HG03558 (cell line): Measurements from ENCODE around the gene DNAJC15.

Experiments used
- ATAC-seq: cut with Tn5 transposase; IDR thresholded peaks from one replicate; pipeline ENCODE4 v1.9.1; 2021; ENCODE audit warnings: moderate number of reproducible peaks; ENCODE audit not compliant: unreplicated experiment; ENCODE audit errors: extremely low read depth

Gene DNAJC15

DNA sequence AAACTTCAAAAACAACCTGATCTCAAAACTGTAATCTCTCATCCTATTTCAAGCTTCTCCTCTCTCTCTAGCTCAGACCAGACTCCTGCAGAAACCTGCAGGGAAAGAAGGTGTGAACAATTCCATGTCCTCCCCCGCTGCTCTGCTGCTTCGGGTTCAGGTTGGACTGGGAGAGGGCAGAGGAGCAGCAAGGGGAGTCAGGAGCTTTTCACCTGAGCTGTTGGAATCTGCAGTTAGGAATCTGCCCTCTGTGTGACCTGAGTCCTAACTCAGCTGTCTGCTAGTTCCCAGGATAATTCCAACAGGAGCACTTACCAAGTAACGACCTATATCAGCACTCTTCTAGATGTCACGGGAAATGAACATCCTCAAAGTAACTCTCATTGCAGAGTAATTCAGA, 118.3 kb downstream of the DNAJC15 start:
- no peak for ATAC-seq

DNA sequence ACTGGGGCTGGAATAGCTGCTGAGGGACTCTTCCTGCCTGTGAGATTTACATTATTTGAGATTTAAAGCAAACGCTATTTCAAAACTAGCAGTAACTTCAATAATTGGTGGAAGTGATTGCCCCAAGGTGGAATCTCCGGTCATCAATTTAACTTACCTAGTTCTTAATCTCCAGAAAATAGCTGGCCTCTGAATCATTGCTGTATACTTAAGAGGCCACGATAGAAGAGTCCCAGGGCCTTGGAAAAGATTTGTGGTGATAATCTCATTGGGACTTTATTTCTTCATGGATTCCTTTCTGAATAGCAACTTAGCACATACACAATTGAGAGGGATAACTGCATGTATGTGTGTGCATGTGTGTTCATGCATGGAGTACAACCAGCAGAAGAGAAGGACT, 120.2 kb downstream of the DNAJC15 start:
- ATAC-seq, result no peak

DNA sequence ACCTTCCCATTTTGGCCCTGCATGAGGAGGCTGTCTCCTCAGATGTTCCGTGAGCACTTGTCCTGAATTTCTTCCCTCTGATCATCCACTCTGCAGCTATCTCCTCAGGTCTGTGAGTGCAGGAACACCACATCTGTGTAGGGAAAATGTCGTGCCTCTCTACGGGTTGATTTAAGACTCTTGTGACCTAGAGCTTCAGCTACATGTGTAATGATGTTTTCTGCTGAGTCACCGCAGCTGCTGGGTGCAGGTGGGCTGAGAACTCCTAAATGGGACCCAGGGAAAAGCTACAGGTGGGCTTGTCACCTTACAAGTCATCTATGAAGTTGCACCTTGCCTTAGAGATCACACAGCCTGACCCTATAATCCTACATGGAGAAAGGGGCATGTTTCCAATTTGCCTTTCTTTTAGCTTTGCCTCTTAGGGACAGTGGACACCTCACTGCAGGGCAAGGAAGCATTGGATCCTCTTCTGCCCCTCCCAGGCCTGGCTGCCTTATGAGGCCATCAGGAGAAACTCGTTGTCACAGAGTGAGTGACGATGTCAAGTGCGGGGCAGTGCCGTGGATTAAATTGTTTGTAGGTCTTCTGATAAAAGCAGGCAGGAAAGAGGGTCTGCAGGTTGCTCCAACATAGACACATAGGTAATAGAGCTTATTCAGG, 122.3 kb downstream of the DNAJC15 start:
- no peak for ATAC-seq

GRCh38 chr13:43146400-43146799, 123.0 kb downstream of the DNAJC15 start:
- no peak for ATAC-seq

GRCh38 chr13:43150369-43151207, 127.2 kb downstream of the DNAJC15 start:
- no peak for ATAC-seq

DNA sequence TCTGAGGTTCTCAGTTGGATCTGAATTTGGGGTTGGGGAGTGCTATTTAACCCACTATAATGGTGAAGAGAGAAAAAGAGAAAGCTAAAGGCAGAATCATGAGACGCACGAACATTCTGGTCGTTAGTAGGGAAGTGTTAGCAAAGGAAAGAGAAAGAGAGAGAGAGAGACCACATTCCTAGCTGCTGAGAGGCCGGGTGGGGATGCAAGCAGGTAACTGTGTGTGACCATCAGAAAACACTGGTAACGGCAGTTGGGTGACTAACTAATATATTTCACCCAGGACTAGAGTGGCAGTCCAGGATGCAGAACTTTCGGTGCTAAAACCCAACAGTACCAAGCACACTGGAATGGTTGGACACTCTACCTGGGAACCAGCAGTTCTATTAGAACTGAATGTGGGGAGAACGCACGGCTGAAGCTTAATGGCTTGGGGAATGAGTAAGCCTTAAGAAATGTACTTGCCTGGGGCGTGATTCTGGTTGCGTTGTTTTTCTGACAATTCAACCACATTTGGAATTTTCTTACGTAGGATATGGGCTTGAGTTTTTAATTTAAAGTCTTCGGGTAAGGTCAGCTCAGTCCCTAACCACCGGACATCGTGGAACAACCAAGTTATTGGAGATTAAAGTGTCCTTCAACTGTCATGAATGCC, 130.2 kb downstream of the DNAJC15 start:
- ATAC-seq, result no peak

GRCh38 chr13:43154156-43154651, 130.8 kb downstream of the DNAJC15 start:
- ATAC-seq, result no peak

DNA sequence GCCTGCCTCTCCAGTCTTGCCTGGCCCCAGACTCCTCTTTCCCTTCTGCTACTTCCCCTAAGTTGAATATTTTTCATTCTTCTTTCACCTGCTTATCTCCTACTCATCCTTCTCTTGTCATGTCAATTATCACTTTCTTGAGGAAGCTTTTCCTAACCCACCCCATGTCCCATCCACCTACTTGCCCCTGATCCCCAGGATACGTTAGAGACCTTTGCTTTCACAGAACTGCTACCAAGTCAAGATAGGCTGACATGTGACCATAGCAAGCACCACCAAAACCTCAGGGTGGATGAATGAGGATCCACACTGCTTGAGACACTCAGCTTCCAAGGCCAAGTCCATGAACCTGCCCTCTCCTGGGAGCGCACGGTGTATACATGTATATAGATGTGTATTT, 131.5 kb downstream of the DNAJC15 start:
- ATAC-seq, result no peak

DNA sequence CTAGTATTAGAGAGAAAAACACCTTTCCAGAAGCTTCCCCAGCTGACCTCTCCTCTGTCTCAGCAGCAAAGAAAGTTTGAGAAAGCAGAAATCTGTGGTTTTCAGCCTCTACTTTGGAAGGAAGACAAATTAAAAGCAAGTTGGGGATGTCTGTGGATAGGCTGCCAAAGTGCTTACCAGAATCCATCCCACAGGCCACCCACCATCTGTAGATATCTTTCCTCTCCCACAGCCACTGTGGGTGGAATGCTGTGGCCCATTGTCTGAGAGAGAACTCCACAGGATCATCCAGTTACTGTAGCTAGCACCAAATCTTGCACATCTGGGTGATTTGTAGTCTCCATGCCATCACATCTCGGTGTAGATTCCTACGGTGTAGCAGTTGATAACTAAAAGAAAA, 133.5 kb downstream of the DNAJC15 start:
- ATAC-seq, result no peak

- ATAC-seq, result no peak
Measured at GRCh38 chr13:43157796-43158195, 134.4 kb downstream of the DNAJC15 start.

DNA sequence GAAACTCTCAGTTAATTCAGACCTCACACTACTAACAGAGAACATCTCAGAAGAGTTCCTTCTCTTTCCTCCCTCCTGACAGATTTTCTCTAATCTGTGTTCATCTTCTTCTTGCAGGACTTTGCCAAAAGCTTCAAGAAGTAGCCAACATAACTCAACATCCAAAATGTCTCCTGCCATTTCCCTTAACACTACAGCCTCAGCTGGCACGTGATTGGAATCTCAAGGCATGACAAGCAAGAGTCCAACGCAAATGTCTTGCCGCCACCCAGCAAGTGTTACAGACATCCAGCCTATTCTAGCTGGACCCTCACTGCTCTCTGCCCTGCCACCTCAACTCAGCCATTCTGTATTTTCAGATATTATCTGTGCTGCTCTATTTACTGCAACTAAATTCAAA, 135.1 kb downstream of the DNAJC15 start:
- no peak for ATAC-seq

DNA sequence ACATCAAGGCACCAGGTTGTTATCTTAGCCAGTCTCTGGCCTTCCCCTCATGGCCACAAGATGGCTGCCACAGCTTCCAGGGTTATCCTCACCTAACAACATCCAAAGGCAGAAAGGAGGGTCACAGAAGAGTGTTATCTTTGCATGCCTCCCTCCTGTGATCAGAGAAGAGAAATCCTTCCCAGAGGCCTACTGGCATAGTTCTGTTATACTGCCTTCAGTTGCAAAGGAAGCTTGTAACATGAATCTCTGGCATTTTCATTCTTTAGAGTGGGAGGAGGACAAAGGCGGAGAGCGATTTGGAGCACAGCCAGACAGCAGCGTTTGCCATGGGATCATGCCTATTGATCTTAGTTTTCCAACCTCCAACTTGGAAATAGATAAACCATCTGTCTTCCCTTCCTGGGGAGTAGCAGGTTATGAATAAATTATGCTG, 135.7 kb downstream of the DNAJC15 start:
- no peak for ATAC-seq
